GM18505 (cell line): ENCODE data around the gene ITPR2.
"Not testable (repeated sequence)": the region's sequence is repeated elsewhere in the genome, so short reads cannot be mapped to it uniquely, and the experiment has no call there.

ENCODE experiments used
- ATAC-seq: cut with Tn5 transposase; IDR thresholded peaks from one replicate; pipeline ENCODE4 v1.9.1; 2021; ENCODE audit not compliant: unreplicated experiment
- POLR2A ChIP-seq: IDR thresholded peaks from 4 replicates; pipeline ENCODE4 v1.6.1; 2011; ENCODE audit warnings: borderline replicate concordance; ENCODE audit not compliant: insufficient read depth, insufficient read length; ENCODE audit errors: extremely low read depth

Gene ITPR2

GRCh38 chr12:26688344-26688904 is 144.6 kb downstream of the ITPR2 start:
- no peak for TF ChIP-seq POLR2A
- ATAC-seq = no peak

GRCh38 chr12:26686408-26686807 is 146.6 kb downstream of the ITPR2 start:
- ATAC-seq = no peak
- TF ChIP-seq POLR2A = no peak

GRCh38 chr12:26684101-26684500 is 148.9 kb downstream of the ITPR2 start:
- ATAC-seq = no peak

GRCh38 chr12:26683443-26683842 is 149.6 kb downstream of the ITPR2 start:
- no peak for ATAC-seq
- no peak for TF ChIP-seq POLR2A

More at GRCh38 chr12:26684101-26684500, 148.9 kb downstream of the ITPR2 start:
- TF ChIP-seq POLR2A = no peak

GRCh38 chr12:26680727-26681455 is 152.1 kb downstream of the ITPR2 start:
- TF ChIP-seq POLR2A = no peak
- ATAC-seq = no peak

GRCh38 chr12:26678697-26679660 is 154.0 kb downstream of the ITPR2 start:
- no peak for TF ChIP-seq POLR2A
- ATAC-seq = no peak

- not testable (repeated sequence) for ATAC-seq
Measured at GRCh38 chr12:26671487-26671886, 161.5 kb downstream of the ITPR2 start.

- no peak for TF ChIP-seq POLR2A
- ATAC-seq = no peak
Measured at GRCh38 chr12:26668847-26669246, 164.1 kb downstream of the ITPR2 start.

- no peak for ATAC-seq
- TF ChIP-seq POLR2A = no peak
Measured at GRCh38 chr12:26668230-26668629, 164.8 kb downstream of the ITPR2 start.

GRCh38 chr12:26666286-26666685 is 166.7 kb downstream of the ITPR2 start:
- no peak for TF ChIP-seq POLR2A
- ATAC-seq = no peak

GRCh38 chr12:26661399-26661798 is 171.6 kb downstream of the ITPR2 start:
- ATAC-seq = no peak
- no peak for TF ChIP-seq POLR2A

- no peak for TF ChIP-seq POLR2A
- no peak for ATAC-seq
Measured at GRCh38 chr12:26659930-26660329, 173.1 kb downstream of the ITPR2 start.

GRCh38 chr12:26658991-26659390 is 174.0 kb downstream of the ITPR2 start:
- ATAC-seq = no peak
- TF ChIP-seq POLR2A = no peak
